Measurements from ENCODE around the gene RIPOR3. TPM values are rescaled to one million over a fixed set of nuclear protein-coding genes. Genes with fewer than 3 reads are reported as not detected.

RIPOR3 gene, protein sequence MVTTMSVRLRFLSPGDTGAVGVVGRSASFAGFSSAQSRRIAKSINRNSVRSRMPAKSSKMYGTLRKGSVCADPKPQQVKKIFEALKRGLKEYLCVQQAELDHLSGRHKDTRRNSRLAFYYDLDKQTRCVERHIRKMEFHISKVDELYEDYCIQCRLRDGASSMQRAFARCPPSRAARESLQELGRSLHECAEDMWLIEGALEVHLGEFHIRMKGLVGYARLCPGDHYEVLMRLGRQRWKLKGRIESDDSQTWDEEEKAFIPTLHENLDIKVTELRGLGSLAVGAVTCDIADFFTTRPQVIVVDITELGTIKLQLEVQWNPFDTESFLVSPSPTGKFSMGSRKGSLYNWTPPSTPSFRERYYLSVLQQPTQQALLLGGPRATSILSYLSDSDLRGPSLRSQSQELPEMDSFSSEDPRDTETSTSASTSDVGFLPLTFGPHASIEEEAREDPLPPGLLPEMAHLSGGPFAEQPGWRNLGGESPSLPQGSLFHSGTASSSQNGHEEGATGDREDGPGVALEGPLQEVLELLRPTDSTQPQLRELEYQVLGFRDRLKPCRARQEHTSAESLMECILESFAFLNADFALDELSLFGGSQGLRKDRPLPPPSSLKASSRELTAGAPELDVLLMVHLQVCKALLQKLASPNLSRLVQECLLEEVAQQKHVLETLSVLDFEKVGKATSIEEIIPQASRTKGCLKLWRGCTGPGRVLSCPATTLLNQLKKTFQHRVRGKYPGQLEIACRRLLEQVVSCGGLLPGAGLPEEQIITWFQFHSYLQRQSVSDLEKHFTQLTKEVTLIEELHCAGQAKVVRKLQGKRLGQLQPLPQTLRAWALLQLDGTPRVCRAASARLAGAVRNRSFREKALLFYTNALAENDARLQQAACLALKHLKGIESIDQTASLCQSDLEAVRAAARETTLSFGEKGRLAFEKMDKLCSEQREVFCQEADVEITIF
- 10 to 100 TPM in 2 of 6 donors, 1 to 10 TPM in 4; 2.1 to 36.7 (median 5.1) TPM for total RNA-seq

DNA sequence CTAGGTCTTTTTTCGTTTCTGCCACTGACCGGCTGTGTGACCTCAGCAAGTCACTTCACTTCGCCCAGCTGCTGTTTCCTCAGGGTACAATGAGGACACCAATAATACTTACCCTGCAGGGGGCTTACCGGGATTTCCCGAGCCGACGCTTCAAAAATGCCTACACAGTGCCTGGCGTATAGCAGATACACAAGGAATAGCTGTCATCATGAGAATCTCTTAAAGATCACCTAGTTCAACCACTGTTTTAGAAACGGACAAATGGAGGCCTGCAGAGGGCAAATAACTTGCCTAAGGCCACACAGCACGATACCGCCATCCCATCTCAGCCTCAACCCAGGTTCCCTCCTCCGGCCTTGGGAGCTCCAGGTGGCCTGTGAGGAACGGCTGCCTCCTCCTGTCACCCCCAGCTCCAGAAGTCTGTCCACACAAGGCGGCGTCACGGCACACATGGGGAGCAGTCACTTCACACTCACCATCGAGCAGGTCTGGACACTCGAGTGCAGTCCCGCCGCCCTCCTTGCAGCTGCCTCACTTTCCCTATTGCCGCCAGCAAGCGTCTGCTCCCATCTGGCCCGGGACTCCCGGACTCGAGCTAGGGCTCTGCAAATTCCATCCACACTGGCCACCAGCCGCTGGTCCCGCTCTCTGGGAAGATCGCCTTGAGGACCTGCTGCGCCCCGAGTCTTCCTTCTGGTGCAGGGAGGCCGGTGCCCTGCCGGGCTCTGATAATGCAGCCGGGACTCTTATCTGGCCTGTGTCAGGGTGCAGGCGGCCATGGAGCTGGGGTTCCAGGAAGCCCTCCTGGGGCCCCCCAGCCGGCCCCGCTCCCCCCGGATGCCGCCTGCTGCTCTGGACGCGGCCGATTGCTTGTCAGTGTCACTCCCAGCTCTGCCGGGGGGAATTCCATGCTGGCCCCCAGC lies at the start of gene RIPOR3:
Gene RIPOR3, minus strand, starts transcription at position 893 of the 923 bp plus-strand sequence. Its CDS starts 414 bp downstream, at position 479.
- peak; percentile 42 to 44 for ATAC-seq (ENCODE audit: low FRiP score in 2 of 2)
- 41 to 55% methylated on average over 17 to 25 of the region's 42 CpGs for WGBS, 2 donors
- Histone ChIP-seq H3K27me3 (no peaks in the 10 kb centered on the region), H3K4me1 (peaks cover 9 to 29% (median 14%) of the 10 kb centered on the region in 4 donors), H3K4me3 (peak within 1 kb of the TSS in 3 of 4 donors; percentile 39 to 47 (median 46)), H3K27ac (peak within 1 kb of the TSS in 3 of 4 donors; percentile 36 to 53 (median 46)), H3K36me3 (no peaks in the 10 kb centered on the region), H3K9me3 (no peaks in the 10 kb centered on the region)
- TF ChIP-seq EP300 (IDR thresholded peaks at IDR 0.05), result no peak
- TF ChIP-seq POLR2A (IDR thresholded peaks at IDR 0.05), result no peak
- TF ChIP-seq, protein P1, sequence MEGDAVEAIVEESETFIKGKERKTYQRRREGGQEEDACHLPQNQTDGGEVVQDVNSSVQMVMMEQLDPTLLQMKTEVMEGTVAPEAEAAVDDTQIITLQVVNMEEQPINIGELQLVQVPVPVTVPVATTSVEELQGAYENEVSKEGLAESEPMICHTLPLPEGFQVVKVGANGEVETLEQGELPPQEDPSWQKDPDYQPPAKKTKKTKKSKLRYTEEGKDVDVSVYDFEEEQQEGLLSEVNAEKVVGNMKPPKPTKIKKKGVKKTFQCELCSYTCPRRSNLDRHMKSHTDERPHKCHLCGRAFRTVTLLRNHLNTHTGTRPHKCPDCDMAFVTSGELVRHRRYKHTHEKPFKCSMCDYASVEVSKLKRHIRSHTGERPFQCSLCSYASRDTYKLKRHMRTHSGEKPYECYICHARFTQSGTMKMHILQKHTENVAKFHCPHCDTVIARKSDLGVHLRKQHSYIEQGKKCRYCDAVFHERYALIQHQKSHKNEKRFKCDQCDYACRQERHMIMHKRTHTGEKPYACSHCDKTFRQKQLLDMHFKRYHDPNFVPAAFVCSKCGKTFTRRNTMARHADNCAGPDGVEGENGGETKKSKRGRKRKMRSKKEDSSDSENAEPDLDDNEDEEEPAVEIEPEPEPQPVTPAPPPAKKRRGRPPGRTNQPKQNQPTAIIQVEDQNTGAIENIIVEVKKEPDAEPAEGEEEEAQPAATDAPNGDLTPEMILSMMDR (IDR thresholded peaks at IDR 0.05), result no peak
- TF ChIP-seq POLR2AphosphoS5 (IDR thresholded peaks at IDR 0.05), result no peak
- peak in 1 of 2 donors; percentile 80 for DNase-seq

DNA sequence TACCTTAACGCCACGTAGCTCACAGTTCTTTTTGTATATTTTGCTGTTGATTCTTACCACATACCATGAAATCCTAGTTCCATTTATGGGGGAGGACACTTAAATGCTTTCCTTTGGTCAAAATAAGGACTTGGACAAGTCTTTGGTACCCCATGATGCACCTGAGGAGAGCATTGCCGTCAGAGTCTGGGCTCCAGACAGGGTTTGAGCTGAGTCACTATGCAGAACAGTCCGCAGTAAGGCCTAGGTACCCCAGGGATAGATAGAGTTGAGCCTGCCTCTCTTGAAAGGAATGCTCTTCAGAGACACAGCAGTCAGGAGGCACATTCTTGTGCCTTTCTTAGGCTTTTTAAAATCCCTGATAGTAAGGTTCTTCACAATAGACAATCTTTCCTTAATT lies 46.0 kb upstream of the RIPOR3 start:
- no peak overlapping the region for H3K4me3 ChIP-seq
- ATAC-seq (ENCODE audit: low FRiP score in 2 of 2) (peak in 1 of 2 donors; percentile 72), DNase-seq (no peak)
- 78 to 79% methylated on average over 4 of the region's 4 CpGs for whole genome bisulfite sequencing, 2 donors
- no peaks in the 10 kb centered on the region for H3K9me3 ChIP-seq
- H3K4me1 ChIP-seq, result peaks cover 0 to 11% (median 2%) of the 10 kb centered on the region in 4 donors
- TF ChIP-seq POLR2A (IDR thresholded peaks at IDR 0.05), result no peak
- TF ChIP-seq, protein P1 (IDR thresholded peaks at IDR 0.05), result no peak
- TF ChIP-seq EP300 (IDR thresholded peaks at IDR 0.05), result no peak
- TF ChIP-seq POLR2AphosphoS5 (IDR thresholded peaks at IDR 0.05), result no peak
- H3K27me3 ChIP-seq, result no peaks in the 10 kb centered on the region
- no peaks in the 10 kb centered on the region for H3K36me3 ChIP-seq
- H3K27ac ChIP-seq, result peak overlapping the region in 1 of 4 donors; percentile 23

DNA sequence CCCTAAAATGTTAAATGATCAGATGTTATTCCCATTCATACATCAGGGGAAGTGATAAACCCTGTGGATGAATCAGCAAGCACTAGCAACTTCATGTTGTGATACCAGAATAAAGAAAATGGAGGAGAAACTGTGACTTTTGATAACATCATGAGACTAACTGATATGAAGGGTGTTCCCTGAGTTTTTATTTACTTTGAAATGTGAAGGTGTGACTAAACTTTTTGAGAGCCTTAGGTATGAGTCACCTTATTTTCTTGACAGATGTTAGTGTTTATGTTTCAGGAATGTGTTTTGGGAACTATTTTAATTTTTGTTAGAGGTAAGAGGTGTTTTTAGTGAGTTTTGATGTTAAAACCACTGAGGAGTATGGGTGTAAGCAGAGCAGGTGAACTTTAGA lies 44.5 kb upstream of the RIPOR3 start:
- DNase-seq (no peak), ATAC-seq (ENCODE audit: low FRiP score in 2 of 2) (no peak)
- no peaks in the 10 kb centered on the region for H3K36me3 ChIP-seq
- H3K27ac ChIP-seq, result peak overlapping the region in 2 of 4 donors; percentile 53 to 61
- no peaks in the 10 kb centered on the region for H3K27me3 ChIP-seq
- H3K9me3 ChIP-seq, result no peaks in the 10 kb centered on the region
- TF ChIP-seq EP300 (IDR thresholded peaks at IDR 0.05) (peak in 1 of 4 donors; percentile 64), POLR2AphosphoS5 (IDR thresholded peaks at IDR 0.05) (no peak)
- peaks cover 7 to 10% (median 9%) of the 10 kb centered on the region in 4 donors for H3K4me1 ChIP-seq
- no peak overlapping the region for H3K4me3 ChIP-seq

DNA sequence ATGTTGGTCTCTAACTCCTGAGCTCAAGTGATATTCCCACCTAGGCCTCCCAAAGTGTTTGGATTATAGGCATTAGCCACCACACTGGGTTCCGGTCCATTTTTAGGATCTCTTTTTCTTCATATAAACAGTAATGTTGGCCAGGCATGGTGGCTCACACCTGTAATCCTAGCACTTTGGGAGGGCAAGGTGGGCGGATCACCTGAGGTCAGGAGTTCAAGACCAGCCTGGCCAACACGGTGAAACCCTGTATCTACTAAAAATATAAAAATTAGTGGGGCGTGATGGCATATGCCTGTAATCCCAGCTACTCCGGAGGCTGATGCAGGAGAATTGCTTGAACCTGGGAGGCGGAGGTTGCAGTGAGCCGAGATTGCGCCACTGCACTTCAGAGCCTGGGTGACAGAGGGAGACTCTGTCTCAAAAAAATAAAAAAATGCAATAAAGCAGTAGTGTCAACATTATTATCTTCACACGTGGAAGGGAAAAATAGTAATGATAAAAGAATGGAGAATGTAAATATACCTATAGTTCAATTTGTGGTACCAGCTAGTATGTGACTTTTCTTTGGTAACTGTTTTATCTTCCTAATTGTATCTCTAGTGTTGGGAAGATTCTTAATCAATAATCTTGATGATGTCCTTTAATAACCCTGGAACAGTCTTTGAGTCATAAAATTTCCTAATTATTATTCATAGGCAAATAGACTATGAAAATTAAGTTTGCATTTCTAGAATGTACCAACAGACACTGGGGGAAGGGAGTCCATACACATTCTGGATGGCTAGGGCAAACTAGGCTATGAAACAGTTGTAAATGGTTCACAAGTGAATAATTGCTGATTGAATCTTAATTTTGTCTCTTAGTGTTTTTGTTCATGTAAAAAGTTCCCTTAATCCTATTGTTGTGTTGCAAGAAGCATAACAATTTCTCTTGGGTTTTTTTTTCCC lies 43.7 kb upstream of the RIPOR3 start:
- Histone ChIP-seq H3K27ac (peak overlapping the region in 3 of 4 donors; percentile 30 to 61 (median 53)), H3K9me3 (no peaks in the 10 kb centered on the region), H3K4me1 (peaks cover 14 to 18% (median 15%) of the 10 kb centered on the region in 4 donors), H3K4me3 (peak overlapping the region in 1 of 4 donors; percentile 73), H3K36me3 (no peaks in the 10 kb centered on the region), H3K27me3 (no peaks in the 10 kb centered on the region)
- TF ChIP-seq POLR2A (IDR thresholded peaks at IDR 0.05), result no peak
- no peak for TF ChIP-seq EP300 (IDR thresholded peaks at IDR 0.05)
- TF ChIP-seq, protein P1 (IDR thresholded peaks at IDR 0.05), result no peak
- TF ChIP-seq POLR2AphosphoS5 (IDR thresholded peaks at IDR 0.05), result no peak
- DNase-seq, result peak in 1 of 2 donors; percentile 39
- WGBS, 2 donors, result 76% methylated on average over 9 of the region's 9 CpGs
- ATAC-seq (ENCODE audit: low FRiP score in 2 of 2), result no peak
